Kidney tubule cell (primary cell): Measurements from ENCODE around the gene FMNL3.
"Not testable (repeated sequence)": the region's sequence is repeated elsewhere in the genome, so short reads cannot be mapped to it uniquely, and the experiment has no call there.

Source experiments
- DNase-seq: peaks from one replicate; pipeline ENCODE4 v3.0.0-alpha.2; 2018; ENCODE audit warnings: low spot score

The FMNL3 gene

DNA sequence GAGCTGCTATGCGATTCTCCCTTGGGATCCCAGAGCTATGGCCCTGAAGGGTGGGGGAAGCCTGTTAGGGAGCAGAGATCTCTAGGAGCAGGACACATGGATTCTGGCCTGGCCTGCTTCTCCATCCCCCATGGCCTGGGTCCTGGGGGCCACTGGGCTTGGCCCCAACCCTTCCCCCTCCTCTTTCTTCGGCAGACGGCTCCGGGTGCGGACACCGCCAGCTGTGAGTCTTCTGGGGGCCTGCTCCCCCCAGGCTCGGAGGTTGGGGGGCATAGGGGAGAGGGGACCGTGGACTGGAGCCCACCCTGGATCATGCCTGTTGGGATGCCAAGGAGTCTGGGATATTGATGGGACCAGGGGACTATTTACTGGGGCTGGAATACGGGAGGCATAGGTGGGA is 74.8 kb downstream of the FMNL3 start:
- no peak for DNase-seq

DNA sequence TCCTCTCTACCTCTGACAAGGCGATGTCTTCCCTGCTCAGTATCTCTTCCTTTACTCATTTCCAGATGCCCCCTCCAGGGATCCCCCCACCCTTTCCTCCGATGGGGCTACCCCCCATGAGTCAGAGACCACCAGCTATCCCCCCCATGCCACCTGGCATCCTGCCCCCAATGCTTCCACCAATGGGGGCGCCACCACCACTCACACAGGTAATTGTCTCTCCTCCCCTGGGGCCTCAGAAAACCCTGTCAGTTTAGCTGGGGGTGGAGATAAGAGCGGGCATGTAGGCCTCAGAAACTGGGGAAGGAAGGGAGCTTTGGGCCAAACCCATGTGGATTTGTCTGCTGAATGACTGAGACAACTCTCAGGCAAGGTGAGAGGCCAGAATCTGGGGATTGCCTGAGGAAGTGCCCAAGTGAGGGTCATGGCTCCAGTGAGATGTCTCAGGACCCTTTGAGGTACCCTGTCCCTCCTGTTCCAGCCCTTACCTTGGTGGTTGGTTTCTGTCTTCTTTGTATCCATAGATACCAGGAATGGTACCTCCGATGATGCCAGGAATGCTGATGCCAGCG is 75.8 kb downstream of the FMNL3 start:
- DNase-seq: no peak

DNA sequence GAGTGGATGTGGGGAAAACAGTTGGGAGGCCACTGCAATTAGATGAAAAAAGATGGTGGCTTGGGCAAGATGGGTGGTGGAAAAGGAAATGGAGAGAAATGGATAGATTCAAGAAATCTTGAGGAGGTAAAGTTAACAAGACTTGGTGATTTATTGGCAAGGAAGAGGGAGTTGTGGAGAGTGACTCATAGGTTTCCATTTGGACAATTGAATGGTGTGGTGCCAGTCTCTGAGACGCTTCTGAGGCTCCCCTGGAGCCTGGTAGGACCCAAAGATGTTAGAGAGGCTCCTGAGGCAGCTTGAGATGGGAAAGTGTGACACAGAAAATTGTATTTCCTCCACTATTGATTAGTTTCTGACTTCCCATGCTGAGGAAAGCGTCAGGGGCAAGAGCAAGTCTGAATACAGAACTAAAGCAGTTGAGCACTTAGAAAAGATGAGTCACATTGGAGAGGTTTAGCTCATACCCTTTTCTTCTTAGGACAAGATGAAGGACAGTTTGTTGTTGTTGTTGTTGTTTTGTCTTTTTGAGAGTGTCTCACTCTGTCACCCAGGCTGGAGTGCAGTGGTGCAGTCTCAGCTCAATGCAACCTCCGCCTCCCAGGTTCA is 79.3 kb downstream of the FMNL3 start:
- peak; percentile 59 for DNase-seq

DNA sequence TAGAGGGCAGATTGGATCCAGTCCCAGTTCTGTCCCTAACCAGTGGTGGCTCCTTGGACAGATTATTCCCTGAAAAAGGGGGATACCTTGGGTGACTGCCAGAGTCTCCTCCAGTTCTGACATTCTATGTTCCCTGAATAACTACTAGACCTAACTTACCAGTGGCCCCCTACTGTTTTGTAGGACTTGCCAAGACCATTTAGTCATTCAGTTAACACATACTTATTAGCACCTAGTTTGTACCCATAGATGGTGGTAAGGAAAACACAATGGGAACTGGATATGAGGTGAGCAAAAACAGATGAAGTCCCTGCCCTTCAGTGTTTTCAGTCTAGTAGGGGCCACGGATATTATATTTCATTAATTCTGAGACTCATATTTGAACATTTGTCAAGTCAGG is 80.4 kb downstream of the FMNL3 start:
- no peak for DNase-seq

DNA sequence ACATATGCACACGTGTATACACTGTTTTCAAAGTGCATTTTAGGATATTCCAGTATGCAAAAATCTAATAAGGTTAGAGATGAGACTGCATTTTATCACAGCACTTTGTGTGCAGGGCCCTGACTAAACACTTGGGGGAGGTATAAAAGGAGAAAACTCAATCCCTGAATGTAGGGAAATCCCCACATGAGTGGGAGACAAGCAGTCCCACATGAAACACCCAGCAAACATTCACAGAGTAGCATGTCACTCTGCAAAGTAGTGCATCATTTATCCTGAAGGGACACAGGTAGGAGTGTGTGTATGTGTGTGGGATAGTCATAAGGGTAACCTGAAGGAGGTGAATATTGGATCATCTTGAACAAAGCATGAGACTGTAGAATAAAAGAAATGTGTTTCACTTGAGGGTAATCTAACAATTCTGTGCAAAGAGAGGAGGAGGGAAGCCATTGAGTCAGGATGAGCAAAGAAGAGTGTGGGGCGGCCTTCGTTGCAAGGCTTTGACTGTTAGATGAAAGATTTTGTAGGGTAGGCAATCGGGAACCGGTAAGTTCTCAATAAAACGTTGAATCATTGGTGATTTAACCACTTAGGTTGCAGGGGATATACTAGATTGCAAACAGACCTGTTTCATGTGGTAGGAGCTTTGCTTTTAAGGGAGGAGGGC is 80.9 kb downstream of the FMNL3 start:
- DNase-seq: peak; percentile 80

DNA sequence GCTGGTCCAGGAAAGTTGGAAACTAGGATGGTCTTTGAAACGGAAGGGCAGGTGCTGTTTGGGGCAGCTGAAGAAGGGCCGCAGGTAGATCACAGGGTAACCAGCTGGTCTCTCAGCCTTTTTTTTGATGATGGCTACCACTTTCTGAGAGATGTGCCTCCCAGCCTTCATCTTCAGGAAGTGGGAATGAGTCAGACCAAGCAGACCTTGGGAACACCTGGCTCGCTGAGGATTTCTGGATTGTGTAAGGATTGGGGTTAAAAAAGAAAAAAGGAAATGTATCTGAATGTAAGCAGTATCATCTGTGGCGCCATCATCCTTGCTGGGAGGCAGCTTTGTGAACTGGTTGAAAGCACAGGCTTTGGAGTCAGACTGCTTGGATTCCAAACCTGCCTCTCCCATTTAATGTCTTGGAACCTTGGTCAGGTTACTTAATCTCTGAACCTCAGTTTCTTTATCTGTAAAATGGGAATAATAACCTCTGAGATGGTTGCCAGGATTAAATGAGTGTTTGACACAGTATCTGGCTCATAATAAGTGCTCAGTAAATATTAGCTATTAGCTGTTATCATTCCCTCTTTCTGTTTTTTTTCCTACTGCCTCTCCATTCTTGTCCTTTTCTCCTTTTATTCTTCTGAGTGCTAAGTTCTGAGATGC is 82.2 kb downstream of the FMNL3 start:
- DNase-seq: peak; percentile 81

DNA sequence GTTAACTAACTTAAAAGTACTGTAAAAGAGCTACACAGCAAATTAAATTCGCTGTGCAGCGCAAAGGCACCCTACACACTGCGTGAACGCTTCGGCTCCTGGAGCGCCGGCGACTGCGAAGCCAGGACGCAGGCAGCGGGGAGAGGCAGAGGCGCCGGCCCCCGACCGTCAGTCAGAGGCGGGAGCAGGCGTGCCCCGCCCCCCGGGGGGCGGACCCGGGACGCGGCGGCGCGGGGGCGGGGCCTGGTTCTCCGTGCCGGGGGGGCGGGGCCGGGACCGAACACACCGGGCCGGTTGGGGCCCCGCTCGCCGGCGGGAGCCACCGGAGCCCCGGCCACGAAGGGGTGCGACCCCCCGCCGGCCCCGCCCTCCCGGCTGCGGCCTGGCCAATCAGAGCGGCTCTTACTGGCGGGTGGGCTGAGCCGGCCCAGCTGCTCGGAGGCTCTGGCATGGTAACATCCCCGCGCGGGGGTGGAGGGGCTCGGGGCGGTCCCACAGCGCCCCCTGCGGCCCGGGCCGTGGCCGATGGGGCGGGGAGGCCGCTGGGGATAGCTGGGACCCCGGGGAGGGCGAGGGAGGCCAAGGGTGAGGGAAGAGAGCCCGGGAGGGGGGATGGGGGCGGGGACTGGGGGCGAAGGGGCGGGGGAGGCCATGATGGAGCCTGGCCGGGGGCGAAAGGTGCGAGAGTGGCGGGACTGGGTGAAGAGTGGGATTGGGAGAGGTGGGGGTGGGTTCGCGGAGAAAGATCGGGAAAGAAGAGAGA is 83.9 kb downstream of the FMNL3 start, which contains the start of gene PRPF40B:
TSS of gene PRPF40B (plus strand) at position 420 of the 763 bp plus-strand sequence. CDS start at position 450, 30 bp downstream.
- peak; percentile 84 for DNase-seq

DNA sequence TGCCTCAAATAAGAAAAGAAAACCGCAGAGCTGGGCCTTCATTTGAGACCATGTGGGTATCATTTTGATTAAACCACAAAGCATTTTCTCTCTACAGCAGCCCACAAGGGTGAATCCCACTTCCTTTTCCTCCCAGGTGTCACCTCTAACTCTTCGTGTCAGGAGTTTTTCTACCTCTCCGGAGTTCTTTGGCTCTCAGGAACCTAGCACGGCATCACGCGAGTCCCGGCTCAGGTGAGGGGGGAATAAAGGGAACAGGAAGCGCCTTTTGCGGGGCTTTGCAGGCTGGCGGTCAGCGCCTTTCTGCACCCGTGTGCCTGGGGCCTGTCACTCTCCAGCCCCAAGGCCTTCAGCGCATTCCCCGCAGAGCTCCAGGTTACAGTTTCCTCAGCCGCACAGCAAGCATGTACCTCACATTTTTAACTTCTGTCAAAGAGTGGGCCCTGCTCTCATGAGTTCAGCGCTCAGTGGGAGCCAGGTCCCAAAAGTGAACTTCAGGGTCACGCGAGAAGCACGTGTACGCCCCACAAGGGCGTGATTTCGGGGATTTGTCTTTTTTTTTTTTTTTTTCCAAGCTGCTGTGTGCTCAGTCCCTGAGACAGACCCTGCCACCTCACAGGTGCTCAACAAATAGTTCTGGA is 84.6 kb downstream of the FMNL3 start:
- peak; percentile 45 for DNase-seq

DNA sequence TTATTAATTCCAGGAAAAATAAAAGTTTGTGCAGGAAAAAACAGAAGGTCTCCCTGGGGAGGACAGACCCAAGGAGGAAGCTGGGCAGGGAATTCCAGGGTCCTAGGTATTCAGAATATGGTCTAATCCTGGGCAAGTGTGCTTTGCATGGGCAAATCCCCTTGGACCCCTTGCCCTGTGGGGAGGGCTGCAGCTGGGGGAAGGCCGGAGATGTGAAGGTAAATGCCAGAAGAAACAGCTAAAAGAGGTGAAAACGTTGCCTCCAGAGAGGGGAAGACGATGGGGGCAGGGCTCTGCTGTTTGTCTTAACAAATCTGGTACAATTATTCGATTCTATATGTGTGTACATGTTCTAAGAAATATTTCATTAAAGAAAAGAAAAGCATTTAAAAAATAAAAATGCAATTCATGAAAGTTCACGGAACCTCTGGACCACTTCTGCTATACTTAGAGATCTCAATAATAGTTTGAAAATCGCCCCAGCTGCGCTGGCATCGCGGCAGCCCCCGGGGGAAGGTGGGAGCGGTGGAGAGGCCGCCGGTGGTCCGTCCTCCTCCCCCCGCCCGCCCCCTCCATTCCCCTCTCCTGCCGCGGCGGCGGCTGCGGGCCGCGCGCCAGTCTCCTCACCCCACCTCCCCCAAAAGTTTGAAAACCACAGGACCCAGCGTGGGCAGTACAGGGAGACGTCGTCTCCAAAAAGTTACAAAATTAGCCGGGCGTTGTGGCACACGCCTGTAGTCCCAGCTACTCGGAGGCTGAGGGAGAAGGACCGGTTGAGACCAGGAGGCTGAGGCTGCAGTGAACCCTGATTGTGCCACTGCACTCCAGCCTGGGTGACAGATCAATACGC is 85.3 kb downstream of the FMNL3 start:
- DNase-seq: no peak

DNA sequence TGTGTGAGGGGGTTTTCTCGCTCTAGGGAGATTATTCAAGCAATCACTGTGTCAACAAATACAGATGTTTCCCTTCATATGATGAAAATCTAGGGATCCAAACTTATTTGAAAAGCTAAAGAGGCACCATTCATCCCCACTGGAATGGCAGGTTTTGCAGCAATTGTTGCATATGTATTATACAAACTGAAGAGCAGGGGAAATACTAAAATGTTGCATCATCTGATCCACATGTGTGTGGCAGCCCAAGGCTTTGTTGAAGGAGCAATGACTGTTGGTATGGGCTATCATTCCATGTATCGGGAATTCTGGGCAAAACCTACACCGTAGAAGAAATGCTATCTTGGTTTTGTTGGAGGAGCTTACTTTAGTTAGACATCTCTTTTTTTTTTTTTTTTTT is 87.9 kb downstream of the FMNL3 start:
- no peak for DNase-seq

DNA sequence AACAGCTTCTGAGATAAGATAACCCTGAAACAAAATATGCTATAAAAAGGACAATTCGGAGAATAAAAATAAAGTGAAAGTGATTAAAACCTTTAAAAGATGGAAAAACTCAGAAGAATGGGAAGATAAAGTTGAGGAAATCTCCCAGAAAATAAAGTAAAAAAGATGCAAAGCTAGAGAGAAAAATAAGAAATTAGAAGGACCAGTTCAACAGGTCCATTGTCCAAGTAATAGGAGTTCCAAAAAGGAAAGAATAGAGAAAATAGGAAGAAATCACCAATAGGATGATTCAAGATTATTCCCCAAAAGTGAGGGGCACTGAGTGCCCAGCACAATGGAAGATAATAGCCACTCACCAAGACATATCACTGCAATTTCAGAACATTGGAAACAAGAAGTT is 88.6 kb downstream of the FMNL3 start:
- DNase-seq: no peak

DNA sequence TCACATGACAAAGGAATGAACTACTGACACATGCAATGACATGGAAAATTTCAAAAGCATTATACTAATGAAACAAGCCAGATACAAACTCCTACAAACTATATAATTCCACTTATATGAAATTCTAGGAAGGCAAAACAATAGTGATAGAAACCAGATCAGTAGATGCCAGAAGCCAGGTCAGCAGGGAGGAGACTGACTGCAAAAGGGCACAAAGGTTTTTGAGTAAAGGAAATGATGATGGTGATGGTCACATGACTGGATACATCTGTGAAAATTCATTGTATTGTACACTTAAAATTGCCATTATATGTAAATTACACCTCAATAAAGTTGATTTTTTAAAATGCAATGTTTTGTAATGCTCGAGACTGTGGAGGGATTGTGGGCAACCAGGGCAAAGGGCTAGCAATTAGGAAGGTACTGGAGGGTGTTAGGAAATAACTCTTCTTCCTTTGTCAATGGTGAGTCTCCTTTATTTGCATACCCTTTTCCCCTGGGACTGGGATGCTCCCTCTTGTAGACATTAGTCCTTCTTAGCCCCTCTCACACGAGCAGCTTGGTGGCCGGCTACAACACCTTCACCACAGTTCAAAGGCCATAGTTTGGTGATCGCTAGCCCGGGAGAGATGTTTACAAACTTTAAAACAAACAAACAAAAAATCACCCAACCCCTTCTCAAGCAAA is 90.5 kb downstream of the FMNL3 start:
- DNase-seq: no peak

DNA sequence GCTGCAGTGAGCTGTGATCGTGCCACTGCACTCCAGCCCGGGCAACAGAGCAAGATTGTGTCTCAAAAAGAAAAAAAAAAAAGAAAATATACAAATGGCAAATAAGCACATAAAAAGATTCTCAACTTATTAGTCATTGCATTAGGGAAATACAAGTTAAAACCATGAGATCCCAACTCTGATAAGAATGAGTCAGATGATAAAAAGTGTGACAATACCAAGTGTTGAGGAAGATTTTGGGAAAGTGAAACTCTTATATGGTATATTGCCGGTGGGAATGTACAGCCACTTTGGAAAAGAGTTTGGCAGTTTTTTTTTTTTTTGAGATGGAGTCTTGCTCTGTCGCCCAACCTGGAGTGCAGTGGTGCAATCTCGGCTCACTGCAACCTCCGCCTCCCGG is 91.5 kb downstream of the FMNL3 start:
- DNase-seq: peak; percentile 29

DNA sequence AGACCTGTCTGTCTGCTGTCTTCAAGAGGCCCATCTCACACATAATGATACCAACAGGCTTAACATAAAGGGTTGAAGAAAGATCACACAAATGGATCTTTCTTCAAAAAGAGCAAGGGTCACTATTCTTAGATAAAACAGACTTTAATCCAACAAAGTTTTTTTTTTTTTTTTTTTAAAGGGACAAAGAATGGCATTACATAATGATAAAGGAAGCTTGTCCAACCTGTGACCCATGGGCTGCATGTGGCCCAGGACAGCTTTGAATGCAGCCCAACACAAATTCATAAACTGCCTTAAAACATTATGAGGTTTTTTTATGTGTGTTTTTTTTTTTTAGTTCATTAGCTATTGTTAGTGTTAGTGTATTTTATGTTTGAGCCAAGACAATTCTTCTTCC is 95.0 kb downstream of the FMNL3 start:
- no peak for DNase-seq

DNA sequence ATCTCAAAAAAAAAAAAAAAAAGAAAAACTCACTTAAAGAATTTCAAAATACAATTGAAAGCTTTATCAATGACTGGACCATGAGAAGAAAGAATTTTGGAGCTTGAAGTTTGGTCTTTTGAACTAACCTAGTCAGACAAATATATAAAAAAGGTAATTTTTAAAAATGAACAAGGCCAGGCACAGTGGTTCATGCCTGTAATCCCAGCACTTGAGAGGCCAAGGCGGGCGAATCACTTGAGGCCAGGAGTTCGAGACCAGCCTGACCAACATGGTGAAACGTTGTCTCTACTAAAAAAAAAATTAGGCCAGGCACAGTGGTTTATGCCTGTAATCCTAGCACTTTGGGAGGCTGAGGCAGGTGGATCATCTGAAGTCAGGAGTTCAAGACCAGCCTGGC is 96.4 kb downstream of the FMNL3 start:
- not testable (repeated sequence) for DNase-seq

DNA sequence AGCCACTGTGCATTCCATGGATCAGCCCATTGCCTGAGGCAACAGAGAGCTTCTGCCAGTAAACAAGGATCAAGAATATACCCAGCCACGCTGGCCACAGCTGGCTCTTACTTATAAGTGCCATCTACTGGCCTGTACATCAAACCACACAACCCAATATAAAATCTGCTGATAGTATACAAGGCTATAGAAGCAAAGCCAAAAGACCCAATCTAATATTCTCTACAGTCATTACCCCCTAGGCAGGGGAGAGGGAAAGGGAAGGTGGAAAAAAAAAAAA is 97.4 kb downstream of the FMNL3 start:
- DNase-seq: no peak

DNA sequence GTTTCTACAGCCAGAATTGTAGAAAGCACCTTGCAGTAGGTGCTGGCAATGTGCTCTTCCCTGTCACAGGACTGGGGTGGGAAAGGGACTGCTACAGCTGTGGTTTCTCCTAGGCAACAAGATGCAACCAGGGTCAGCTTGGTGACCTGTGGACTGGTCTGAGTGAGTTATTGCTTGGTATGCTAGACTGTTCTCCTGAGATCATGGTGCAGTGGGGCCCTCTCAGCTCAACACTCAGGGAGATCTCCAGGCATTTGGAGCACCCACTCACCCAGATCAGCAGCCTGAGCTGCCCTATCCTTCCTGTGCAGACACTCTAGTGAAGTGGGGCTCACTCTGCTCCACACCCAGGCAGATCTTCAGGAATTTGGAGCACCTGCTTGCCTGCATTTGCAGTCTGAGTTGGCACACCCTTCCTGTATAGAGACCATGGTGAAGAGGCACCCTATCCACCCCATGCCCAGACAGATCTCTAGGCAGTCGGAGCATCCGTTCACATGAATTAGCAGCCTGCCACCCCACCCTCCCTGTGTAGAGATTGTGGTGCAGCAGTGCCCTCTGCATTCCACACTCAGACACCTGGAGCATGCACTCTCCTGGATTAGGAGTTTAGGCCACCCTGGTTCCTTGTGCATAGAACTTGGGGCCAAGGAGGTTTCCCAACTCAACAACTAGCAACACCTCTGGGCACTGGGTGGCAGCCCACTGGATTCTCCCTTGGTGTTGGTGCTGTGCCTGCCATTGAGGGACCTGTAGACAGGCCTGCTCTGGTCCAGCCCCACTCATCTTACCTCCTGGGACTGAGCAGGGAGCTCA is 97.9 kb downstream of the FMNL3 start:
- no peak for DNase-seq

DNA sequence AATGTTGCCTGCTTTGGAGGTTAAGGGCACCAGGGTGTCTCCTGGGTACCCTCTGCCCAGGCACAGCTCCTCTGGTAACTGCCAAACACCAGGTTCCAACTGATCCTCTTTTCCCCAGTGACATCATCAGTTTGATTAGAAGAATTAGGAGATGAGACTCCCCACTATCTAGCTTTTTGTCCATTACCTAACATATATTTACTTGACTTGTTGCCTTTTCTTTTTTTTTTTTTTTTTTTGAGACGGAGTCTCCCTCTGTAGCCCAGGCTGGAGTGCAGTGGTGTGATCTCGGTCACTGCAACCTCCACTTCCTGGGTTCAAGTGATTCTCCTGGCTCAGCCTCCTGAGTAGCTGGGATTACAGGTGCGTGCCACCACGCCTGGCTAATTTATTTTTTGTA is 101.7 kb downstream of the FMNL3 start, which contains the start of gene FAM186B:
TSS of gene FAM186B (minus strand) at position 101 of the 400 bp plus-strand sequence. CDS start 162 bp downstream, outside the sequence.
- DNase-seq: not testable (repeated sequence)

DNA sequence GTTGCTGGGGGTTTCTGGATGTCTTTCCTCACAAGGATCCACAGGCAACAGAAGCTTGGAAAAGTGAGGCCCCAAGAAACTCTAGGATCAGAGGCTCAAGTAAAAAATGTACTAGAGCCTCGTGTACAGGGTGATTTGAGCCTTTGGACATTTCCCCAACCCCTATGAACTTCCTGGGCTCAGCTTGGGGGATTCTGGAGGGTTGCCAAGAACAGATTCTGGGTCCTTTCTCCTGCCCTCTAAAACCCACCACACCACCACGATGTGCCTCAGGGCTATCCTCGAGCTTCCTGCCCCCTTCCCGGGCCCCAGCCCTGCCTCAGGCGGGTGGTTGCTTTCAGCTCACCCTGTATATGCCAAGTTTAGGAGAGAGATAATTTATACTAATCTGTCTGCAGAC is 102.3 kb downstream of the FMNL3 start:
- DNase-seq: no peak
